ENCODE data around the gene CHSY3. TPM values are rescaled to one million over a fixed set of nuclear protein-coding genes. Genes with fewer than 3 reads are reported as not detected.

CHSY3 gene
- total RNA-seq, result 2.5 and 3.9 TPM in 2 replicates

DNA sequence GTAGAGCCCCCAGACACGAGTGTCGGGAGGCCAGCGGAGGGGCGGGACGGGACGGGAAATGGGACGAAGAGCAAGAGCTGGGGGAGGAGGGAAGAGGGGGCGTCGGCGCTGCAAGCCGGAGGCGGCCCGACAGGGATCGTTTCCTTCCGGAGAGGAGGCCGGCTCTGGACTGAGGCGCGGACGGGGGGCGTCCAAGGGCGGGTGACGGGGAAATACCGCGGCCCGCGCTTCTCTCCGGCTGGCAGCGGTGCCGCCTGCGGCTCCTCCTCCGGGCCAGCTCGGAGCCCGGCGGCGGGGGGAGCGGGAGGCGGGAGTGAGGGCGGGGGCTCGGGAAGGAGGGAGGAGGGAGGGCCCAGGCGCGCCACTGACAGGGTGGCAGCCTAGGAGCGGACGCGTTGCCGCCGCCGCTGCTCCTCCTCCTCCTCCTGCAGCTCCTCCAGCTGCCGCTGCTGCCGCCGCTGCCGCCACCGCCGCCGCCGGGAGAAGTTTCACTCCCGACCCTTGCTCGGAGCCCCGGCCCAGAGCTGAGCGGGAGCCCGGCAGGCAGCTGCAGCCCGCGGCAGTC is at the start of gene CHSY3:
TSS of gene CHSY3 (plus strand) at position 364 of the 565 bp plus-strand sequence.
- peak; percentile 79 for DNase-seq

DNA sequence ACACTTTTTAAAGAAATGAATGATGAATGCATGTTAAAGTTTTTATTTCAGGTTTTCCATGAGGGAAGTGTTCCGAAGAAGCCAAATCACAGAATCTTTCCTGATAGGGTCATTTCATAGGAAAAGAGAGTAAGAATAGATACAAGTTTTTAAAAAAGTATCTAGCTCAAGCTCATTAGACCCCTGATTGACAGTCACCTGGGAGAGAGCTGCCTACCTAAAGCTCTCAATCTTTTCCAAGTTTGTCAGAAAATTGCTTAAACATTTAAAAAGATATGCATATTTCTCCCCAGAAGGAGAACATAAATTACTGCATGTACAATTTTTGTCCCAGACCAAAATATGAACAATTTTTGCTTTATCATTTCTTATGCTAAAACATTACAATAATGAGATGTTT is 47.9 kb upstream of the CHSY3 start:
- no peak for DNase-seq

DNA sequence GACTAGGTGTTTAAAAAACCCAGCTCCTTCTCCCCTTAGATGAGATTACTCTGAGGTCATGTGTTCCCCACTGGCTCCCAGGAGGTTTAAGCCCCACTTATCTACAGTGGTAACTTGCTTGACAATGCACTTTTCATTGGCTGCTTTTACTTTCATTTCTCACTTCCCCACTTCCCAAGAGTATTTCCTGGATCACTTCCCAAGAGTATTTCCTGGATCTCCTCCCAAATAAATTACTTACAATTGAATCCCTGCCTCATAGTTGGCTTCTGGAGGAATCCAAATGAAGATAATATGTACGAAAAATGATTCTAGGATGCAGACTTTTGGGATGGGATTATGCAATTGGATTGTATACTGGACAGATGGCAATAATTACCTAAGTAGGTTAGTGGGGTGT is 47.1 kb upstream of the CHSY3 start:
- no peak for DNase-seq

DNA sequence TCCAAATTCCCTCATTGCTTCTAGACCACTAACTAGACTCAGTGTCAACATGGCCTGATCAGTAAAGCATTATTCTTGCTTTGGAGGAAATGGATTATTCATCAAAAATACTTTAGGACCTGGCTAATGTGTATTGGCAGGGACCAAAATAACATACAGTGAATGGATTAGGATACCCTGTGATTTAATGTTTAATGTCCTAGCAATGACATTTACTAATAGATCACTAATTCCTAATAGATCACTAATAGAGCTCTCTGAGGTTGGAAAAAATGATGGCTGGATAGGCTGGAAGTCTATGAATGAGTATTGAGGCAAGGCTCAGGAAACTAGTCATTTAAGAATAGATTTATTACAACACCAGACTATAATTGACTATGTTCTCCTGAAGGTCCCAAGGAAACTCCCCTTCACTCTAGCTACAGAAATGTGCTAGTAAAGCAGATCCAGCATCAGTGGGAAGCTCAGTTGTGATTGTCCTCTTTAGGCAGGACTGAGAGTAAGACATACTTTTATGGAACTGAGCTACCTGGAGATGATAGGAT is 46.1 kb upstream of the CHSY3 start:
- DNase-seq, result no peak

DNA sequence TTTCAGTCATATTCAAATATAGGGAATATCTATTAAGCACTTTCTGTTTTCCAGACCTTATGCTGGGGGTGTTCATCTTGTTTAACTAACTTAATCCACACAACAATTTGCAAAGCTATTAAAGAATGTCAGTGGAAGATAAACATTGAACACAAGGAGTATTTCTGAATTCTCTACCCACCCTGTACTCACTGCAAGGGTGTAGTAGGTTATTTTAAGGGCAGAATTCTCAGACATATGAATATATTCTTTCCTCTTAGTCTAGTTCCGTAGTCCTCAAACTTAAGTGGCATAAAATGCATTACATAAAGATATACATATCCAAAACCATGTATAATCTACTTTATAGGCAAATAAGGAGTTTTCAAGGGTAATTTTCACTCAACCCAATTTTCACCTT is 19.9 kb upstream of the CHSY3 start:
- DNase-seq, result no peak

DNA sequence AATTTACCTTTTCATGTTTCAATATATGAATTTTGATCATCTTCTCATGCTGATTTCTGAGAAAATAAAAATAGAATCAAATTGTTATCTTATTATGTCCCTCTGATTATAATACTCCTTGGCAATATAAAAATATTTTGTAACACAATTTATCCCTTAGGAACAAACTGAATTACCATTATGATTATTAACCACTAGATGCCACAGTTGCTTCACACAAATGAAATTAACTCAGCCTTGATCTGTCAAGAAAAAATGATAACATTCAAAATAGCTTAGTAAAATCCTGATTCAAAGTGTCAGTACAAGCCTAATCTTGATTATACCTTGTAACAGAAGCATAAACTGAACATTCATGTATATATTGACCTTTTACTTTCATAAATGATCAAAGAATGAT is 4.8 kb upstream of the CHSY3 start:
- DNase-seq, result peak; percentile 46

DNA sequence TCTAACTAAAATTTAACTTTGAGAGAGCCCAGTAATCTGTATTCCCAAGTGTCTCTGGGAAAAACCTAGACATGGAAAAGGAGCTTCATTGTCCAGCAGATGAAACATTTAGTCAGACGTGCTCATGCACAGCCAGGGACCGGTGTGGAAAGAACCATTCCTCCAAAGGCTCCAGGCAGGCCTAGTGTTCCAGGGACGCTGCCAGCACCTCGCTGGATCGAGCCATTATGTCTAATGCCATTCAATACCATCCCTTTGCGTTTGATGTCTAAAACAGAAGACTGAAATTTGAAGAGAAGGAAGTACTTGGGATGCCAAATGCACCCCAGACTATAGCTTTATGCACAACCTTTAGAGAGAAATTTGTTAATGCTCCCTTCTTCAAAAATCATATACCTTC is 1.4 kb upstream of the CHSY3 start:
- DNase-seq, result no peak

DNA sequence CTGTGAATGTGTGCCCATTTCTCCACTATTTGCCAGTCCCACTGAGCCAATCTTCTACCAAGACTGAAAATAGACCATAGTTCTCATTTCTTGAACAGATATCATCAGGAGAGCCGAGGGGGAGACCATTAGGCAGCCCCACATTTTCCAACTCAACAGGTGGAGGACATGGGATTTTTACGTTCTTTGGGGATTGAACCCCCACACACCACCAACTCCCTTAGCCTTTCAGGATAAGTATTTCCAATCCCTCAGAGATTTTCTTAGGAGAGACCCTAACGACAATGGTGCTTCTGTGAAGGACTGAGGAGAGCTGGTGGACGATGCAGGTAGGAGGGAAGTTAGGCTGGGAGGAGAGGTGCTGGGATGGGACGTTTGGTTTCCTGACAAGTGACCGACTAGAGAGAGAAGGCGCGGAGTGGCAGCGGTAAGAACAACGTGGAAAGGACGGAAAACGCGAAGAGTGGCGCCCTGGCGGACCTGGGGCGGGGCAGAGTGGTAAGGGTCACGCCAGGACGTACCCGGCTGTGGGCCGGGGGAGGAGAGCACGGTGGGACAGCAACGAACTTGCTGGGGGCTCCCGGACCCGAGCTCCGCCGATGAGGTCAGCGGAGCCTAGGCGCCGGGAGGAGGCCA is 681 bp upstream of the CHSY3 start:
- DNase-seq, result peak; percentile 0

DNA sequence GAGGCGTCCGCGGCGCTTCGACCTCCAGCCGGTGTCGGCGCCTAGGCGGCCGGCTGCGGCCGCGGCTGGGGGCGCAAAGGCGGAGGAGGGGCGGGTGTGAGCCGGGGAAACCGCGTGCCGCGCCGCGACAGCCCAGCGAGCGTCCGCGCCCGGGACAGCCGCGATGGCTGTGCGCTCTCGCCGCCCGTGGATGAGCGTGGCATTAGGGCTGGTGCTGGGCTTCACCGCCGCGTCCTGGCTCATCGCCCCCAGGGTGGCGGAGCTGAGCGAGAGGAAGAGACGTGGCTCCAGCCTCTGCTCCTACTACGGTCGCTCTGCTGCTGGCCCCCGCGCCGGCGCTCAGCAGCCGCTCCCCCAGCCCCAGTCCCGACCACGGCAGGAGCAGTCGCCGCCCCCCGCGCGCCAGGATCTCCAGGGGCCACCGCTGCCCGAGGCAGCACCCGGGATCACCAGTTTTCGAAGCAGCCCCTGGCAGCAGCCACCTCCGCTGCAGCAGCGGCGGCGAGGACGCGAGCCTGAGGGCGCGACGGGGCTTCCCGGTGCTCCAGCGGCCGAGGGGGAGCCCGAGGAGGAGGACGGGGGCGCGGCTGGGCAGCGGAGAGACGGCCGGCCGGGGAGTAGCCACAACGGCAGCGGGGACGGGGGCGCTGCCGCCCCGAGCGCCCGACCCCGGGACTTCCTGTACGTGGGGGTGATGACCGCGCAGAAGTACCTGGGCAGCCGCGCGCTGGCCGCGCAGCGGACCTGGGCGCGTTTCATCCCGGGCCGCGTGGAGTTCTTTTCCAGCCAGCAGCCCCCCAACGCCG is 605 bp downstream of the CHSY3 start:
- DNase-seq, result peak; percentile 34

DNA sequence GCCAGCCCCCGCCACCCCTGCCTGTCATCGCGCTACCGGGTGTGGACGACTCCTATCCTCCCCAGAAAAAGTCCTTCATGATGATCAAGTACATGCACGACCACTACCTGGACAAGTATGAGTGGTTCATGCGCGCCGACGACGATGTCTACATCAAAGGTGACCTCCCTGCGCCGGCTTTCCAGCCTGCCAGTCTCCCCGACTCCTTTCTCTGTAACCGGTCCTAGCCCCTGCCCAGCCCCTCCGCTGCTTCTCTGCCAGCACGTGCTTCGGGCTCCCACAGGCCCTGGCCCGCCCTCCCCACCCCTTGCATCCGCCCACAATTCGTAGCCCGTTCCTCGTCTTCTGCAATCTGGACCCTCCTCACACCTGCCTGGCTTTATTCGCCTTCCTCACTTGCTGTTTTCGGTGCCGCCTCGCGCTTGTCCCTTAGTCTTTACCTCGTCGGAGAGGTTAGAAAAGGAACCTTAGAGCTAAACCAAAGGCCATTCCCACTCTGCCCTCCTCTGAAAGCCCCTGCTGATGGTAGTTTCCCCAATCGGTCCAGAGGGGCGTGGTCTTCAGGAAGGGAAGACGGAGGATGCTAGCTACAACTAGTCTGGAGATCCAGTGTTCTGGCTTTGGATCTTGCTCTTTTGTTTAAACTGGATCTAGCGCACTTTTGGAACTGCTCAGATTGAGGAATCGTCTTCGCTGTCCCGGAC is 1.4 kb downstream of the CHSY3 start:
- peak; percentile 5 for DNase-seq

DNA sequence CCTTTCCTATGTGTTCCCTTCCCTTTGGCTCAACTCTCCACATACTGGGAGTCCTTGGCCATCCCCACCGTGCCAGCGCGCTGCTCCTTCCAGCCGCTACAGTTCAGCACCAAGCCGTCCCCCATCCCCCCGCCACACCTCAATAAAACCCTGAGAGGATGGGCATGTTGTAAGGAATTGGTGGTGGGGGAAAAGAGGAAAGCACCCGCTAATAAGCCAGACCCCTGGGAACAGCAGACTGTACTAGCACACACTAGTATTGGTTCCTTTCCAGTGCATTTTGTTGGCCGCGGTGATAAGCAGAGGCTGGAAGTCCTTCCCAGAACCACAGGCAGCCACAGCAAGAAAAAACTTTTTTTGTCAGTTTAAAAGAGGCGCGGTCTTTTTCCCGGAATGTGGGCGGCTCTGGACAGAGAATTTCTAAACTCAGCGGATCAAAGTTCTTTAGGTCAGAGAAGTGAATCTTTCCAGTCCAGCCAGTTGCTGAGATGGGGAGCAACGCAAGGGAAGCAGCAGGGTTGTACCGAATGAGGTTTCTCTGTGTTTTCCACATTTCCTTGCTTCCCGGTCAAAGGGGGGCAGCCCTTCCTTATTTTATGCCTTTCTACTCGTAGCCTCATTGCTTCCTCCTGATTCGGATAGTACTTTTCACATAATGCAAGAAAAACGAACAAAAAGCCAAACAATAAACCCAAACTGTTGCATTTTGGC is 2.1 kb downstream of the CHSY3 start:
- peak; percentile 23 for DNase-seq

DNA sequence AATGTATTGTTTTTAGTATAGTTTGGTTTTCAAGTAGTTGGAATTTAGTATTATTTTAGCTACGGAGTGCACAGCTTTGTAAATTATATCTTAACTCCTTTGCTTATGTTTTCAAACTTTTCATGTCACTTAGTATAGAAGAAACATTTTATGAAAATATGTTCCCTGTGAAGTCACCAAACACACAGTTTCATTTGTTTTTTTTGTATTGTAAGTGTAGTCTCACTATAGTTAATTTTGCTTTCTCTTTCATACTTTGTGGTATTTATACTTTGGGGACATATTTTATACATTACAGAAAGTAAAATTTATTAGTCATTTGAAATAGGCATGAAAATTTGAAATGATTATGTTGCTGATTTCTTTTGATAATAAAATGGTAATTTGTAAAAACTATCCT is 5.0 kb downstream of the CHSY3 start:
- no peak for DNase-seq

DNA sequence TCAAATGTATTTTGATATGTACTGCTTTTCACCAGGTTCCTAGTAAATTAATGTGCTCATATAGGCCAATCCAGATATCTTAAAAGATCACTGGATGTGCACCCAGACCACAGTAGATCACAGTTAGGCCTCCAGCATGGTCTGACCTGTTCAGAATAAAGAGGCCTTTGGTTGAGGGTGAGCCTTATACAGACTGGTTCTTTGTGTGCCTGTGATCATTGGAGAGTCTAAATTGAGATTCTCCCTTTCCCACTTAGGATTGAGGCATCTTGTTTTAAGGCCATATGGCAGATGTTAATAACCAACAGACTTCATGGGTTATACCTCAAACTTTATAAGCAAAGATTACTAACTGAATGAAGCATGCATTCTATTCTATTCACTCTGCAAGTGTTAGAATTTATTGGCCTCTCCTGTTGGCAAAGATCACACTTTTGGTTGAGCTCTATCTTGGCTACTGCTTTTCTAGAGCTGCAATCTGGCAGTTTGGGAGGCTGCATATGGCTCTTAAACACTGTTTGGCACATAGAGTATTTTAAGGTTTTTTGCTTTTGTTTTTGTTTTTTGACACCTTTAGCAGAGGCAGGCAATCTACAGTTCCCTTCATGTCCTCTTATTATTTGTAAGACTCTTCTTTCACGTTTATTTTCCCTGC is 8.5 kb downstream of the CHSY3 start:
- DNase-seq, result no peak

DNA sequence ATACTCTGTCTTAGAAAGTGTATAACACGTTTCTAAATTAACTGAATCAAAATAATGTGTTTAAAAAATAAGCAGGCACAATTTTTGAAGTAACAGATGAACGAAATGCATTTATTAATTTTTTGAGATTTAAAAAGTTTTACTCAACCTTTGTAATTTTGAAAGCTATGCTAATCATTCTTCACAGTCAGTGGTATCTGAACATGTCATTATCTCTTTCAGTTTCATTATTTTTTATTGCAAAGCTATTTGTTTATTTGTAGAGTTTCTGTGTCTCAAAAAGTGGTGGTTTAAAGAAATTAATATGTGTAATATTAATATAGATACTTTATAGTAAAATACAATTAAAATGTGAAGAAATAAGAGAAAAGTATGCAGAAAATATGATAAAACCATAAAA is 11.2 kb downstream of the CHSY3 start:
- no peak for DNase-seq

DNA sequence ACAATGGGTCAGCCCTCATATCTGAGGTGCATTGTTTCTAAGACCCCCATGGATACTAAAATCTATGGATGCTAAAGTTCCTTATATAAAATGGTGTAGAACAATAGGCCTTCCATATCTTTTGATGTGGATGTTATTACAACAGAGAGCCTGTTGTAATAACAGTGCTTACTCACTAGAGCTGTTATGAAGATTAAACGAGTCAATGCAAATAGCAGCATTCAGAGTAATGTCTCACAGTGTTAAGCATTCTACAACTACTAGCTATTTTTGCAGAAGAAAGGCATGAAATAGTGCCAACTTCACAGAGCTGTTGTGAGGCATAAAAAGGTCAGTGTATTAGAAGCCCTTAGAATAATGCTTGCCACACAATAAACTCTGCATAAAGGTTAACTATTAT is 13.0 kb downstream of the CHSY3 start:
- DNase-seq, result no peak

DNA sequence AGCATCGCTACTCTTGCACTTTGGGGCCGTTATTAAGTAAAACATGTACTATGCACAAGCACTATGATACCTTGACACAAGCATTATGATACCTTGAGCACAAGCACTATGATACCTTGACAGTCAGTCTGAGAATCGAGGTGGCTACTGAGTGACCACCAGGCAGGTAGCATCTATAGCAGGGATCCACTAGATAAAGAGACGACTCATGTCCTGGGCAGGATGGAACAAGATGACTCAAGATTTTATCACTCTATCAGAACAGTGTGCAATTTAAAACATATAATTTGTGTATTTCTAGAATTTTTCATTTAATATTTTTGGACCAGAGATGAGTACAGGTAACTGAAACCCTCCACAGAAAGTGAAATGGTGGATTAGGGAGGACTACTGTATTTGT is 16.9 kb downstream of the CHSY3 start:
- DNase-seq, result no peak

DNA sequence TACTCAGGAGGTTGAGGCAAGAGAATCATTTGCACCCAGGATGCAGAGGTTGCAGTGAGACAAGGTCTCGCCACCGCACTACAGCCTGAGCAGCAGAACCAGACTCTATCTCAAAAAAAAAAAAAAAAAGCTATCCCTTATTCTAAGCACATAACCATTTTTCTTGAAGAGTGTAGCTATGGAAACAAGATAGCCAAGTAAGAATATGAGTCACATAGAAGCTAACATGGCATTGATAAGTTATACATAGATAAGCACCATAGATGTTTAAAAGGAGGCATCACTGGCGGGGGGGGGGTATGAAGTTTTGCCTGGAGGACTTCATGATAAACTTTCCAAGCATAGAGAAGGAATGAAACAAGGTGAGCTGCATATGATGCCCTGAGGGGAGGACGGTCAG is 26.0 kb downstream of the CHSY3 start:
- no peak for DNase-seq

DNA sequence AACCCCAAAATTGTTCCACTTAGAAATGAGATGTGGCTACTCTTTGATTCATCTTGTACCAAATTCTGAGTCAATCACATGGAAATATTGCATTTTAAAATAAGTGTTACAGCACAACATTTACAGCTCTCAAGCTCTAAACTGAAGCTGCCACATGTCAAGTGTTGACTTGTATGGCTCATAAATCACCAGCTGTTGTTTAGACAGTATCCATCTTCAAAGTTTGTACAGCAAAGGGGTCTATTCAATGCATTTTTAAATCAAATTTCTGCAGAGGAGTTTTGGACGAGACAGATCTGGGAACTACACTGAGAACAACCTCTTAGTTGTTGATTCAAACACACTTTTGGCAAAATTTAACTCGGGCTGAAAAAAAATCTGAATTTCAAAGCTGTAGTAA is 31.4 kb downstream of the CHSY3 start:
- no peak for DNase-seq

DNA sequence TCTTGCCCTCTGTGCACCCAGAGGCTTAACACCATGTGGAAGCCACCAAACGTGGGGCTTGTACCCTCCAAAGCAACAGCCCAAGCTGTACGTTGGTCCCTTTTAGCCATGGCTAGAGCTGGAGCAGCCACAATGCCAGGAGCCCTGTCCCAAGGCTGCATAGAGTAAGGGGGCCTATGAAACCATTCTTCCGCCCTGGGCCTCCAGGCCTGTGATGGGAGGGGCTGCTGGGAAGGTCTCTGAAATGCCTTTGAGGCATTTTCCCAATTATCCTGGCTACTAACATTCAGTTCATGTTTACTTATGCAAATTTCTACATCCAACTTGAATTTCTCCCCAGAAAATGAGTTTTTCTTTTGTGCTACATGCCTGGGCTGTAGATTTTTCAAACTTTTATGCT is 33.8 kb downstream of the CHSY3 start:
- DNase-seq, result no peak

DNA sequence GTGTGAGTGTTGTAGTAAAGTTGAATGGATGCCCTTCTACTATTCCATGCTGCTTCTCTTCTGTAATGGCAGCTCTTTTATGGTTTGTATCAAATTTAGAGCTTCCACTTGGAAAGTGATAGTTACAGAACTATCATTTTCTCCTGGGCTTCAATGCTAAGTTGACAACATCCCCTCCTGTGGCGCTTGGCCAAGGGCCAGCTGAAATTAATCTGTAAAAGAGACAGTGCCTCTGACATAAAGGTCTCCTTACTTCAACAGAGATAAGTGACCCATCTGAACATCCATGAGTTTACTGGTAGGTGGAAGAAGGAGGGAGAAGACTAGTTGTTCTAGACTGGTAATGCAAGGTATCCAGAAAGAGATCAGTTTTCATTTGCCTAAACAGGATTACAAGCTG is 39.7 kb downstream of the CHSY3 start:
- DNase-seq, result no peak

DNA sequence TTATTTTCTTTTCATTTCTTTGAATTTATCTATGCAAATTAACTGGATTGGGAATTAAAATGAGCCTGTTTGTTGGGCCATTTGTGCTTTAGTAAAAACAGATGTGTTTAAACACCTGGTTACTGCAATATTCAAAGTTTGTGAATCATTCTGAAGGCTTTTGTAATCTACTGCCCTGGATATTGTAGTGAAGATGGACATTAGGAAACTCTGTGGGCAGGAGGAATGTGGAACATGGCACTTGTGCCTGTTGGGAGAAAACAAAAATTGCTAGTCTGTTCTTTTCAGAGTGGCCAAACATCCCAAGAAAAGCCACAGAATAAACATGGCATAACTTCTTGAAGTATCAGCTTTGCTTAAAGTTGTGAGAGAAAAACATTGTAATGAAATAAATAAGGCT is 40.8 kb downstream of the CHSY3 start:
- no peak for DNase-seq

DNA sequence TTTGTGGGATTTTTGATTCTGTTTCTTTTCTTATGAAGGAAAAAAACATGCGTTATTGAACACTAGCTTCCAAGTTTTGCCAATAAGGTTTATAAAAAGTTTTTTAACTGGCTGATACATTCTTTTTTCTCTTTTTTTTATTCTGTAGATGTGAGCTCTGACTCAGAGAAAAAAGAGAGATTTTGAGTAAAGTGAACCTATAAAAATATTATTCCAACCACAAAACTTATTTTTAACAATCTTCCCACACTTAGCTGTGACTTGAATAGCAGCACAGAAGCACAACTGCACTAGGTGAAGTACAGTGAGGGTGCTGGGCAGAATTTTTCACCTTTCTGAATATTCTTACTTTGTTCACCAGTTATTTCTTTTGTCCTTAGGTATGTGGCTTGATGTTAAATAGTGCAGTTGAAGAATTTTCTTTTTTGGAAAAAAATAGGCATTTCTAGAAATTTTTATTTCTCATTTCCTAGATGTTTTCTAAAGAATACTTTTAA is 41.6 kb downstream of the CHSY3 start:
- no peak for DNase-seq

Data from dermis blood vessel endothelial cell (primary cell).